Ovary (tissue), 3 donors: ENCODE data around the gene SV2C.

Source experiments
- EP300 ChIP-seq: sonication (generic); formaldehyde crosslinking; IDR thresholded peaks from one replicate; pipeline ENCODE4 v1.6.1; 2017; ENCODE audit warnings: antibody characterized with exemption
- TF ChIP-seq, protein P1 (sequence below), 3 donors: fragments of 450-650 bp in 2 of 3; fragments of 200-600 bp in 1 of 3; IDR thresholded peaks; one replicate each; pipeline versions ENCODE4 v1.5.1 to v1.8.0; 2016 to 2022; ENCODE audit warnings: antibody characterized with exemption in 3 of 3, mild to moderate bottlenecking in 1 of 3
- donor health status: DM: no; HTN: no; CAD: no.

DNA sequence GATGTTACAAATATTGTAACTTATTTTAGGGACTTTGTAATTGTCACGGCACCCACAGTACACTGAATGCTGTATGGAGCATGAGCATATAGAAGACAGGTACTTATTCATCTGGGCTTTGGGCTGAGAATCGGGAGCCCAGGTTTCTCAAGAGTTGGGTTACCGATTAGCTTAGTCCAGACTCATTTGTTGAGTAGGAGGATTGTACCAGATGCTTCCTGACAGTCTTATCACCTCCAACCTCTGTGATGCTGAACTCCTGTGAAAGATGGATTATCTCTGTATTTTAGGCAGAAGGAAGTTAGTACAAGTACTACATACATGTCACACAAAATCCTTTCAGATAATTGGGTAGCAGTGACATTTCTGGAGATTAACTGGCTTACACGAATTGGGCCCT, 79.2 kb downstream of the SV2C start:
- TF ChIP-seq, protein P1, sequence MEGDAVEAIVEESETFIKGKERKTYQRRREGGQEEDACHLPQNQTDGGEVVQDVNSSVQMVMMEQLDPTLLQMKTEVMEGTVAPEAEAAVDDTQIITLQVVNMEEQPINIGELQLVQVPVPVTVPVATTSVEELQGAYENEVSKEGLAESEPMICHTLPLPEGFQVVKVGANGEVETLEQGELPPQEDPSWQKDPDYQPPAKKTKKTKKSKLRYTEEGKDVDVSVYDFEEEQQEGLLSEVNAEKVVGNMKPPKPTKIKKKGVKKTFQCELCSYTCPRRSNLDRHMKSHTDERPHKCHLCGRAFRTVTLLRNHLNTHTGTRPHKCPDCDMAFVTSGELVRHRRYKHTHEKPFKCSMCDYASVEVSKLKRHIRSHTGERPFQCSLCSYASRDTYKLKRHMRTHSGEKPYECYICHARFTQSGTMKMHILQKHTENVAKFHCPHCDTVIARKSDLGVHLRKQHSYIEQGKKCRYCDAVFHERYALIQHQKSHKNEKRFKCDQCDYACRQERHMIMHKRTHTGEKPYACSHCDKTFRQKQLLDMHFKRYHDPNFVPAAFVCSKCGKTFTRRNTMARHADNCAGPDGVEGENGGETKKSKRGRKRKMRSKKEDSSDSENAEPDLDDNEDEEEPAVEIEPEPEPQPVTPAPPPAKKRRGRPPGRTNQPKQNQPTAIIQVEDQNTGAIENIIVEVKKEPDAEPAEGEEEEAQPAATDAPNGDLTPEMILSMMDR (IDR thresholded peaks at IDR 0.05) = no peak
- TF ChIP-seq EP300 = no peak
